HG03097 (cell line): ENCODE measurements around the gene KYAT1.

Source experiments
- ATAC-seq: cut with Tn5 transposase; IDR thresholded peaks from one replicate; pipeline ENCODE4 v1.9.1; 2021; ENCODE audit not compliant: unreplicated experiment, low FRiP score

KYAT1 gene

GRCh38 chr9:128909859-128910258 lies 28.1 kb upstream of the KYAT1 start:
- no peak for ATAC-seq

GRCh38 chr9:128908372-128908771 lies 26.6 kb upstream of the KYAT1 start:
- no peak for ATAC-seq

GRCh38 chr9:128906741-128907140 lies 25.0 kb upstream of the KYAT1 start:
- ATAC-seq: no peak

- no peak for ATAC-seq
Measured at GRCh38 chr9:128905964-128906363, 24.2 kb upstream of the KYAT1 start.

GRCh38 chr9:128903871-128904620 lies 22.3 kb upstream of the KYAT1 start:
- no peak for ATAC-seq

GRCh38 chr9:128903079-128903461 lies 21.3 kb upstream of the KYAT1 start:
- no peak for ATAC-seq

GRCh38 chr9:128902351-128903078 lies 20.8 kb upstream of the KYAT1 start:
- ATAC-seq: peak; percentile 74

GRCh38 chr9:128901822-128902221 lies 20.1 kb upstream of the KYAT1 start:
- peak; percentile 8 for ATAC-seq

GRCh38 chr9:128901379-128901778 lies 19.6 kb upstream of the KYAT1 start:
- ATAC-seq: no peak

- no peak for ATAC-seq
Measured at GRCh38 chr9:128899566-128900322, 18.0 kb upstream of the KYAT1 start.

GRCh38 chr9:128898845-128899565 lies 17.3 kb upstream of the KYAT1 start:
- no peak for ATAC-seq

DNA sequence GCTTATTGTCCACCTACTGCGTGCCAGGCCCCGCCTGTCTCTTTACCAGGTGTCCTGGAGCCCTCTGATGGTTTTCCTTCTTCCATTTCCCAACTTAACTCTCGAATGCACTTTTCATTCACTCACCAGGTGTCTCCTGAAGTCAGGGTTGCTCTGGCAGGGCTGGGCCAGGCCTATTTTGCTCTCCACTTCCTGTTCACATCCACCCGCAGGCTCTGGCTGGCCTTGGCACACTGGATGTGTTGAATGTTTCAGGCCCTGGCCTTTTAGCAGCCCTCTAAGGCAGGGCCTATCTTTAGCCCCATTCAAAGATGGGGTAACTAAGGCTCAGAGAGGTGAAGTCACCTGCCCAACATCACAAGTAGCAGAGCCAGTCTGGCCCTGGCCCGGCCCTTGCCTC lies 16.6 kb upstream of the KYAT1 start:
- ATAC-seq: no peak

- ATAC-seq: no peak
Measured at GRCh38 chr9:128895556-128895955, 13.8 kb upstream of the KYAT1 start.

- ATAC-seq: no peak
Measured at GRCh38 chr9:128894764-128895163, 13.0 kb upstream of the KYAT1 start.

GRCh38 chr9:128893354-128893753 lies 11.6 kb upstream of the KYAT1 start:
- ATAC-seq: no peak

- no peak for ATAC-seq
Measured at GRCh38 chr9:128892221-128892921, 10.6 kb upstream of the KYAT1 start.

DNA sequence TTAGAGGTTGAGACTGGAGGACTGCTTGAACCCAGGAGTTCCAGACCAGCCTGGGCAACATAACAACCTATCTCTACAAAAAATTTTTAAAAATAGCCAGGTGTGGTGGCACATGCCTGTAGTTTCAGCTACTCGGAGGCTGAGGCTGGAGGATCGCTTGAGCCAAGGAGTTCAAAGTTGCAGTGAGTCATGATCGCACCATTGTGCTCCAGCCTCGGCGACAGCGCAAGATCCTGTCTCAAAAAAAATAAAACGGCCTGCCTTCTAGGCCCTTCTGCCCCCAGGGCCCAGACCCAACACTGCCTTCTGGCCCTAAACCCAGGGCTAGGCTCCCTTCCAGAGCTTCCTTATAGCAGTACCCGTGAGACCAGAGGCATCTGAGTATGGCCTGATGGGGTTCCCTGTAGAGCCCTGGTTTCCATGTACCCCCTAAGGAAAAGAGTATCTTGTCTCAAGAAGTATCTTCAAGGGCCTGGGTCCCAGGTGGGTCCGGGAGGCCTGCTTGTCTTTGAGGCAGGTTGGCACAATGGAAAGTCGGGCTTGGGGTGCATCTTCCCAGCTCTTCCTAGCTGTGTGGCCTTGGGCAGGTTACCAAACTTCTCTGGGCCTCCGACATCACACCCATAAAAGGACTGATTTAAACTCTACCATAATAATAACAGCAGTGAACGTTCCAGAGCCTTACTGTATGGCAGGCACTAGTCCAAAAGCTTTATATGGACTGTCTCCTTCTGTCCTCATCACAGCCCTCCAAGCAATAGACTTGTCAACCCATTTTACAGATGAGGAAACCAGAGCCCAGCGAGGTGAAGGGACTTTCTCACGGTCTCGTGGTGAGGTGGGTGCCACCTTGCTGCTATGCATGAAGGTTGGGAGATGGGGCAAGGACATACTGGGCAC lies 9.8 kb upstream of the KYAT1 start:
- ATAC-seq: no peak

- ATAC-seq: no peak
Measured at GRCh38 chr9:128887914-128888350, 6.2 kb upstream of the KYAT1 start.

DNA sequence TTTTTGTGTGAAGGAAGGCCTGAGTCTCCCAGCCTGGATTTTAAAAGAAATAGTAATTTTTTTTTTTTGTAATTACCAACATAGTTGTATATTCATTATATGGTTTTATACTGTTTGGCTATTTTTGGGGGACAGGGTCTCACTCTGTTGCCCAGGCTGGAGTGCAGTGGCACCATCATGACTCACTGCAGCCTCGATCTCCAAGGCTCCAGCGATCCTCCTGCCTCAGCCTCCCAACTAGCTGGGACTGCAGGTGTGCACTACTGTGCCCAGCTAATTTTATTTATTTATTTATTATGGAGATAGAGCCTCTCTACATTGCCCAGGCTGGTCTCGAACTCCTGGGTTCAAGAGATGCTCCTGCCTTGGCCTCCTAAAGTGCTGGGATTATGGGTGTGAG lies 5.3 kb upstream of the KYAT1 start:
- no peak for ATAC-seq
